ENCODE data around the gene FRMPD4. TPM values are rescaled to one million over a fixed set of nuclear protein-coding genes. Genes with fewer than 3 reads are reported as not detected.

FRMPD4 gene
- total RNA-seq, 4 donors from 2014 or later, result under 0.01 to 0.39 (median 0.30) TPM; not detected in 1

- no peak for TF ChIP-seq EP300 (IDR thresholded peaks at IDR 0.05)
- TF ChIP-seq POLR2A (IDR thresholded peaks at IDR 0.05), result no peak
- TF ChIP-seq CTCF (IDR thresholded peaks at IDR 0.05), result peak in 4 of 5 experiments; percentile 25 to 44 (median 38)
- WGBS, 2 donors, result 28 to 30% methylated on average over 2 of the region's 2 CpGs
- DNase-seq (ENCODE audit: low spot score in 2 of 2), result no peak
- Histone ChIP-seq H3K27me3 (no peaks in the 10 kb centered on the region), H3K36me3 (no peaks in the 10 kb centered on the region), H3K4me3 (no peak overlapping the region), H3K4me1 (no peaks in the 10 kb centered on the region), H3K9me3 (no peaks in the 10 kb centered on the region), H3K27ac (no peak overlapping the region)
Observed at GRCh38 chrX:12567857-12568256, 429.6 kb downstream of the FRMPD4 start.

- Histone ChIP-seq H3K36me3 (no peaks in the 10 kb centered on the region), H3K9me3 (no peaks in the 10 kb centered on the region), H3K4me1 (no peaks in the 10 kb centered on the region), H3K4me3 (no peak overlapping the region), H3K27me3 (no peaks in the 10 kb centered on the region), H3K27ac (no peak overlapping the region)
- no peak for TF ChIP-seq POLR2A (IDR thresholded peaks at IDR 0.05)
- no peak for TF ChIP-seq CTCF (IDR thresholded peaks at IDR 0.05)
- TF ChIP-seq EP300 (IDR thresholded peaks at IDR 0.05), result no peak
- no peak for DNase-seq (ENCODE audit: low spot score in 2 of 2)
- WGBS, 2 donors, result 56 to 74% methylated on average over 4 of the region's 4 CpGs
Observed at GRCh38 chrX:12570859-12571501, 432.7 kb downstream of the FRMPD4 start.

GRCh38 chrX:12579311-12579710, 441.0 kb downstream of the FRMPD4 start:
- WGBS, 2 donors, result 59 to 74% methylated on average over 5 of the region's 5 CpGs
- Histone ChIP-seq H3K27me3 (no peaks in the 10 kb centered on the region), H3K9me3 (no peaks in the 10 kb centered on the region), H3K36me3 (no peaks in the 10 kb centered on the region), H3K4me1 (no peaks in the 10 kb centered on the region), H3K4me3 (no peak overlapping the region), H3K27ac (no peak overlapping the region)
- no peak for TF ChIP-seq EP300 (IDR thresholded peaks at IDR 0.05)
- no peak for TF ChIP-seq CTCF (IDR thresholded peaks at IDR 0.05)
- no peak for TF ChIP-seq POLR2A (IDR thresholded peaks at IDR 0.05)
- no peak for DNase-seq (ENCODE audit: low spot score in 2 of 2)

GRCh38 chrX:12580548-12580947, 442.3 kb downstream of the FRMPD4 start:
- Histone ChIP-seq H3K27me3 (no peaks in the 10 kb centered on the region), H3K36me3 (no peaks in the 10 kb centered on the region), H3K9me3 (no peaks in the 10 kb centered on the region), H3K4me1 (no peaks in the 10 kb centered on the region), H3K4me3 (no peak overlapping the region), H3K27ac (no peak overlapping the region)
- no peak for TF ChIP-seq EP300 (IDR thresholded peaks at IDR 0.05)
- no peak for TF ChIP-seq POLR2A (IDR thresholded peaks at IDR 0.05)
- no peak for TF ChIP-seq CTCF (IDR thresholded peaks at IDR 0.05)
- no peak for DNase-seq (ENCODE audit: low spot score in 2 of 2)
- WGBS, 2 donors, result 67 to 79% methylated on average over 3 of the region's 3 CpGs

GRCh38 chrX:12581546-12581945, 443.3 kb downstream of the FRMPD4 start:
- Histone ChIP-seq H3K4me3 (no peak overlapping the region), H3K27ac (no peak overlapping the region), H3K9me3 (no peaks in the 10 kb centered on the region), H3K27me3 (no peaks in the 10 kb centered on the region), H3K4me1 (no peaks in the 10 kb centered on the region), H3K36me3 (no peaks in the 10 kb centered on the region)
- TF ChIP-seq POLR2A (IDR thresholded peaks at IDR 0.05) (no peak), CTCF (IDR thresholded peaks at IDR 0.05) (no peak), EP300 (IDR thresholded peaks at IDR 0.05) (no peak)
- DNase-seq (ENCODE audit: low spot score in 2 of 2), result no peak
- WGBS, 2 donors, result 43 to 66% methylated on average over 4 of the region's 4 CpGs

Data from tibial nerve (tissue), 4 donors.